HL-60/S4 (cell line): ENCODE results near the gene SPINK9.
"Not testable (repeated sequence)": the region's sequence is repeated elsewhere in the genome, so short reads cannot be mapped to it uniquely, and the experiment has no call there.

Experiments used
- in situ Hi-C: fragments of 300-500 bp; cut with MboI; formaldehyde crosslinking; loops from 2 replicates; pipeline ENCODE4 v1.14.3; 2022; ENCODE audit warnings: low sequenced_read_pairs

SPINK9 gene, protein sequence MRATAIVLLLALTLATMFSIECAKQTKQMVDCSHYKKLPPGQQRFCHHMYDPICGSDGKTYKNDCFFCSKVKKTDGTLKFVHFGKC

GRCh38 chr5:148335259-148335658, at the start of gene SPINK9:
TSS of gene SPINK9 (plus strand) at chr5:148335559. CDS start at chr5:148335614, 55 bp downstream.
- in situ Hi-C loops = no loop called here

- in situ Hi-C loops = no loop called here
Measured at GRCh38 chr5:148290271-148291195, 44.8 kb upstream of the SPINK9 start.

DNA sequence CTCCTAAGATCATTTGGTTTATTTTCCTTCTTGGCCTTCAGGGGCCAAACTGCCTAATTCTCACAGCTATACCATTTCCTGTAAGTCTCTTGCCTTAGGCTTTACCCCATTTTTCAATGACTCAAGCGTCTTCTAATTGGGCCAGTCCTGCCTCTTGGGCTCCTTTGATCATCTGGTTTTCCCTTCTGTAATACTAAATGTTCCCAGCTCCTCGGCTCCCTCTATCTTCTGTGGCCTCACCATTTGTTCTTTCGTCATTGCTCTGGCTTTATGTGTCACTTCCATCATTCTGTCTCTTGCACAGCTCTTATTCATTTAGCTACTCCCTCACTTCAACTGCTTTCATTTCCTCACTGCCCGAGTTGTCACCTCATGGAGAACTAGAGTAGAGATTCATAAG, 37.6 kb upstream of the SPINK9 start:
- in situ Hi-C loops = no loop called here

- in situ Hi-C loops = no loop called here
Measured at GRCh38 chr5:148306446-148306845, 28.9 kb upstream of the SPINK9 start.

DNA sequence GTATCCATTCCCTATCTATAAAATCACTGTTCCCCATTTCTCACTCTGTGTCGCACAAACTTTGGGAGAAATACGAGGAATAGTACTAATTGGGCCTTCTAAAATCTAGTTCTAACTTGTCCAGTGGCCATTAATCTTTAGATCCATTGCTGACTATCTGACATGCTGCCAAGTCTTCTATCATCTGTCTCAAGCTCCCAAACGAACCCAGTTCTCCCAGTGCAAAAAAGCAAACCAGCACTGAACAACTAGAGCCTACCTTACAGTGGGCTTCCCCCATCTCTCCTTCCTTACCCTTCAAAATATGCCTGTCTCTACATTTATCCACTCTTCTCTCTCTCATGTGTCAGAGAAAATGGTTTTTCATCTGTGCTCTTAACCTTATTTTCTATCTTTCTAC, 26.3 kb upstream of the SPINK9 start:
- in situ Hi-C loops = no loop called here

DNA sequence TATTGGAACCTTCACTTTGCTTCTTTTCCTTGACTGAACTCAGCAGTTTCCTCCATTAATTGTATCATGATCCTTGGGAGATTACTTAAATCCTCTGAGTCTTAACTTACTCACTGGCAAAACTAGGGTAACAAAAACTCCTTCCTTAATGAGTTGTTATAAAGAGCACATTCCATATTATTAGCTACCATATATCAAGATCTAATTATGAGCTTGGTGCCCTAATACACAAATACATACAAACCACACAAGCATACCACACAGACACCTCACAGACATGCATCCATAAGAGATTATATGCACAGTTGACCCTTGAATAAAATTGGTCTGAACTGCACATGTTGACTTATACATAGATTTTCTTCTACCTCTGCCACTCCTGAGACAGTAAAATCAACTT, 25.6 kb upstream of the SPINK9 start:
- in situ Hi-C loops = no loop called here

GRCh38 chr5:148311484-148311883, 23.9 kb upstream of the SPINK9 start:
- in situ Hi-C loops = no loop called here

DNA sequence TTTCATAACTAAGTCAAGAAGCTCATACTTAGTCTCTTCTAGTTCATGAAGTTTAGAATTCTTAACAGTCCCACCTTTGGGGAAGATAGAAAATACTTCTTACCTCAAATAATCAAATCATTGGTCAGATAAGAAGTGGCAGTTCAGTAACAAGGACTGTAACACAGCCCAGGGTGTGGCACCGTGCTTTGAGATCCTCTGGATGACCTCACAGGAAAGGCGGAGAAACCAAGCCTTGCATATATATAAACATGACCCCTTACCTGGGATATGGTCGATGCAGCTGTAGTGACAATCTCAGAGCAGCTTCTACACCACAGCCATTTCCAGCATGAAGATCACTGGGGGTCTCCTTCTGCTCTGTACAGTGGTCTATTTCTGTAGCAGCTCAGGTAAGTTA, 23.2 kb upstream of the SPINK9 start, which contains the start of gene SPINK7:
TSS of gene SPINK7 (plus strand) at position 271 of the 400 bp plus-strand sequence. CDS start at position 332, 61 bp downstream.
- in situ Hi-C loops = no loop called here

GRCh38 chr5:148314187-148314586, 21.2 kb upstream of the SPINK9 start:
- in situ Hi-C loops = no loop called here

GRCh38 chr5:148314731-148315130, 20.6 kb upstream of the SPINK9 start:
- in situ Hi-C loops = no loop called here

DNA sequence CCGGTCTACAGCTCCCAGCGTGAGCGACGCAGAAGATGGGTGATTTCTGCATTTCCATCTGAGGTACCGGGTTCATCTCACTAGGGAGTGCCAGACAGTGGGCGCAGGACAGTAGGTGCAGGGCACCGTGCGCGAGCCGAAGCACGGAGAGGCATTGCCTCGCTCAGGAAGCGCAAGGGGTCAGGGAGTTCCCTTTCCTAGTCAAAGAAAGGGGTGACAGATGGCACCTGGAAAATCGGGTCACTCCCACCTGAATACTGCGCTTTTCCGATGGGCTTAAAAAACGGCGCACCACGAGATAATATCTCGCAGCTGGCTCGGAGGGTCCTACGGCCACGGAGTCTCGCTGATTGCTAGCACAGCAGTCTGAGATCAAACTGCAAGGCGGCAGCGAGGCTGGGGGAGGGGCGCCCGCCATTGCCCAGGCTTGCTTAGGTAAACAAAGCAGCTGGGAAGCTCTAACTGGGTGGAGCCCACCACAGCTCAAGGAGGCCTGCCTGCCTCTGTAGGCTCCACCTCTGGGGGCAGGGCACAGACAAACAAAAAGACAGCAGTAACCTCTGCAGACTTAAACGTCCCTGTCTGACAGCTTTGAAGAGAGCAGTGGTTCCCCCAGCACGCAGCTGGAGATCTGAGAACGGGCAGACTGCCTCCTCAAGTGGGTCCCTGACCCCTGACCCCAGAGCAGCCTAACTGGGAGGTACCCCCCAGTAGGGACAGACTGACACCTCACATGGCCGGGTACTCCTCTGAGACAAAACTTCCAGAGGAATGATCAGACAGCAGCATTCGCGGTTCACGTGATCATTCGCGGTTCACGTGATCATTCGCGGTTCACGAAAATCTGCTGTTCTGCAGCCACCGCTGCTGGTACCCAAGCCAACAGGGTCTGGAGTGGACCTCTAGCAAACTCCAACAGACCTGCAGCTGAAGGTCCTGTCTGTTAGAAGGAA, 15.1 kb upstream of the SPINK9 start:
- in situ Hi-C loops = not testable (repeated sequence)

DNA sequence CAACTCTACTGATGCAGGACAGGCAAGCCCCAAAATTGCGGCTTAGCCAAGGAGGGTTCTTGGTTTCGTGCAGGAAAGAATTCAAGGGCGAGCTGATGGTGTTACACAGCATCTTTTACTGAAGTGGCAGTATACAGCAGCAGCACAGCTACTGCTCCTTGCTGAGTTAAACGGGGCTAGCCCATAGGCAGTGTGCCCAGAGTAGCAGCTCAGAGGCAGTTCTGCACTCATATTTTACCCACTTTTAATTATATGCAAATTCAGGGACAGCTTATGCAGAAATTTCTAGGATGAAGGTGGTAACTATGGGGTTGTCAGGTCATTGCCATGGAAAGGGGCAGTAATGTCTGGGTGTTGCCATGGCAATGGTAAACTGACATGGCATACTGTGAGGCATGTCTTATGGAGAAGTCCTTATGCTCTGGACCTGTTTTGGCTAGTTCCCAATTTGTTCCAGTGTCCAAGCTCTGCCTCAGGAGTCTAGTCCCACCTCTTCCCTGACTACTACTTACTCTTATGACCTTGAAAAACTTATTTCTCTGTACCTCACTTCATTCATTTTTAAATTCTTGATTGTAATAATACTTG, 2.0 kb upstream of the SPINK9 start:
- in situ Hi-C loops = no loop called here

- in situ Hi-C loops = no loop called here
Measured at GRCh38 chr5:148336704-148337435, 1.5 kb downstream of the SPINK9 start.

- in situ Hi-C loops = no loop called here
Measured at GRCh38 chr5:148342371-148343045, 7.1 kb downstream of the SPINK9 start.

DNA sequence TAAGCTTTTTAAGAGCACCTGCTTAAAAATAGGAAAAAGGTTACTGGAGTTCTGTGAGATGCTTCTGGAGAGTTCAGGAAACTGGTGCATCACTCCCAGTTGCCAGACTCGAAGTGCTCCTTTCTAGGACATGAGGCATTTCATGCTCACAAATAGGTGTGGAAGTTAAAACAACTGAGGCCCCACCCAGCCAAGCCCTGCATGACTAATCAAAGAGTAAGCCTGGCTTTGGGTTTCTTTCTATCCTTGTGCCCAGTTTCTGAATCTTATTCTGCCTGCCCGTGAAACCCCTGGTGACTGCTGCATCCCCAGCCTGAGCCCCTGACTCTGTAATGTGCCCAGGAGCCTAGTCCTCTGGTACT, 7.7 kb downstream of the SPINK9 start:
- in situ Hi-C loops = no loop called here

- in situ Hi-C loops = no loop called here
Measured at GRCh38 chr5:148343603-148344487, 8.5 kb downstream of the SPINK9 start.

- in situ Hi-C loops = no loop called here
Measured at GRCh38 chr5:148347706-148348105, 12.3 kb downstream of the SPINK9 start.

DNA sequence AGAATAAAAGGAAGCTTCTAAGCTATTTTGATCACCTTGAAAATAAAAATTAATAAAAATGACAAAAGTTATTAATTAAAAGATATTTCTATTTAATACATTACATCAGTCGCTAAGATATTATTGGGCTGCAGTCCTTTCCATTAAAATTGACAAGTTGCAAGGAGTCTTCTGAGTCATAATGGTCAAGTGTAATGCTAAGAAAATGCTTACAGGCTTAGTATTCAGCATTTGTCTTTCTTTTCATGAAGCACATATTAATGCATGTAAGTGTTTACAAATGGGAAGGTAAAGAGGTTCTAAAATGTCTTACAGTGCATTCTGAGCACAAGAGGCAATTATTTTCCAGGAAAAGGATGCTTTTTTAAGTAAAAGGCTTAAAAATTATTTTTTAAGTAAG, 17.3 kb downstream of the SPINK9 start:
- in situ Hi-C loops = no loop called here

- in situ Hi-C loops = no loop called here
Measured at GRCh38 chr5:148353634-148354033, 18.3 kb downstream of the SPINK9 start.
